ENCODE measurements around the gene SSTR4.

Gene SSTR4

DNA sequence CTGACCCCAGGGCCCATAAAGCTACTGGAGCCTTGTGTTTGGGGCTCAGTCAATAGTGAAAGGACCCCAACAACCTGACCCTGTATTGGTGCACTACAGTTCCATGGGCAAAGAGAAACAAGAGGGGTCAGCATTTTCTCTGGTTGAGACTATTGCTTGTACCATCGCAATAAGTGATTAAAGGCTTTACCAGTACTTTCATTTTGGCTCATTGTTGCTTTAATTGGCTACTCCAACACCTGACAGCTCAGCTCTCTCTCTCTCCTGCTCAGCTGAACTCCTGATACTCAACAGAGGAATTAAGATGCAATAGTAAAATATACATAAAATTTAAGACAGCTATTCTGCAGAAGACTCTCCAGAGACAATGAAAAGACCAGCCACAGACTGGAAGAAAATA, 33.2 kb downstream of the SSTR4 start:
- DNase-seq: no peak

DNA sequence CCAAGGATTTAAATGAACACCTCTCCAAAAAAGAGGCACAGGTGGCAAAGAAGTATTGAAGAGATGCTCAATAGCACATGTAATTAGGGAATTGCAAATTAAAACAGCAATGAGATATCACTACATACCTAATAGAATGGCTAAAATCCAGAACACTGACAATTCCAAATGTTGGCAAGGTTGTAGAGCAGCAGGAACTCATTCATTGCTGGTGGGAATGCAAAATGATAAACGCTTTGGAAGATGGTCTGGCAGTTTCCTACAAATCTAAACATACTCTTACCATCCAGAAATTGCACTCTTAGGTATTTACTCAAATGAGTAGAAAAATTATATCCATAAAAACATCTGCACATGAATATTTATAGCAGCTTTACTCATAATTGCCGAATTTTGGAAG, 34.0 kb downstream of the SSTR4 start:
- no peak for DNase-seq

DNA sequence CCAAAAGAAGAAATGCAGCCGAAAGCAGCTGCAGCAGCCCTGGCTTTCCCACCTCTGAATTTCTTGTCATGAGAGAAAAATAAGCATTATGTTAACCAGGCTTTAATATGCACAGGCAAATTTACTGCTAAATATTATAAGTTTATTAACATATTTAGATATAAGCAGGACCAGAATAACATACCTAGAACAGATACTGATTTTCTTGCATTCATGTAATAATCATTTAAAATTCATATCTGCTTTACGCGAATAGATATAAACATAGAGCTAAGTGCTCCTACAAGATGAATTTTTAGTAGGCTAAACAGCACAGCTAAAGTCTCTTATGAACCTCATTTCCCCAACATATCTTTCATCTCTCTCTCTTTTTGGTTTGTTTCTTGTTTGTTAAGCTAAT, 36.3 kb downstream of the SSTR4 start:
- no peak for DNase-seq

DNA sequence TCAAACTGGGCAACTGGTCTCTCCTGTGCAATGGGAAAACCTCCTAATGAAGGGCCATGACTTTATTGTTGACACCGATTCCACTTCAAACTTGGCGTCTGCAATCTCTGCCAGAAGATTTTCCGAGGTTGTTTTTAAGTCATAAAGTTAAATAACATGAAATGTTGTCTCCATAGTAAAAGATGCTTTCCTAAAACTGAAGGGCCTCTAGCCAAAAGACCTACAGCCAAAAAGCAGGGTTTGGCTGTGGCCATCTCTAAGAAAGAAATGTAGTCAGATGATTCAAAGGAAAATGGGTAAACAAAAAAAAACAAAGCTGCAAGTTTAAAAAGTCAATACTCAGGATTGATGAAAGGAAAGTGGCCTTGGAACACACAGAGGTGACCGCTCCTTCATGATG, 36.9 kb downstream of the SSTR4 start:
- no peak for DNase-seq

DNA sequence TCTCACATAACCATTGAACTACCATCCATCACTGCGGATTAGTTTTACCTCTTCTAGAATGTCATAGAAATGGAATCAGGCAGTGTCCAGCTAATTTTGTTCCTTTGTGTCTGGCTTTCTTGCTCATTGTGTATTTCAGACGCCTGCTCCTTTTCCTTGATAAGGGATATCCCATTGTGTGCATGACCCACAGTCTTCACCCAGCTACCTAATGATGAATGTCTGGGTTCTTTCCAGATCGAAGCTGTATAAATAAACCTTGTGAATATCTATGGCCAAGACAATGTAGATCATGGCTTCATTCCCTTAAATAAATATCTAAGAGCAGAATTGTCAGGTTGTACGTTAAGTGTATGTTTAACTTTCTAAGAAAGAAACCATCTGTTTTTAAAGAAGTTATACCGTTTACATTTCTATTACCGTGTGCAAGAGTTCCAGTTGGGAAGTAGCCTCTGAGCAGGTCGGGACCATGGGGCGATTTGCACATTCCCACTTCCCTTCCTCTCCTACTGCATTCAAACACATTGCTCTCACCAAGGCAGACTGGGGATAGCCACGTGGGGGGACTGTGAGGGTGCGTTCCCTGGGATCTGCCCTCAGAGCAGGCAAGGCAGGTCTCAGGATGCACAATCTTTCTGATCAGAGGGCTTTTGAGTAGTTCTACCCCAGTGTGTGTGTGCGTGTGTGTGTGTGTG, 37.9 kb downstream of the SSTR4 start:
- DNase-seq: no peak

DNA sequence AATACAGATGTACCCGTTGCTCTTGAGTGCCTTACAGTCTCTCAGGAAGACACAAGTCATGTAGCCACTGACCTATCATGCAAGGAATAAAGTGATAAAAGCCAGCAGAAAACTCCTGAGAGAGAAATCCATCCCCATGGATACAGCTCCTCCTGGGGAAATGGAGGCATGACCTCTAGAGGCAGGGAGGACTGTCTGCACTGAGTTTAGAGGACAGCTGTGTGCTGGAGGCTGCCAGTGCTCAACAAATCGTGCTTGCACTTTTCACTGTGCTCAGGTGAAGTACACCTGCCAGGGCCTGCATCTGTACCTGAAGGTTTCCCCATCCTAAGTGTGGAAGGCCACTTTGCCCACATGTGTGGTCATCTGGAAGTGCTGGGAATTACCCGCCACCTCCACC, 38.9 kb downstream of the SSTR4 start:
- no peak for DNase-seq

DNA sequence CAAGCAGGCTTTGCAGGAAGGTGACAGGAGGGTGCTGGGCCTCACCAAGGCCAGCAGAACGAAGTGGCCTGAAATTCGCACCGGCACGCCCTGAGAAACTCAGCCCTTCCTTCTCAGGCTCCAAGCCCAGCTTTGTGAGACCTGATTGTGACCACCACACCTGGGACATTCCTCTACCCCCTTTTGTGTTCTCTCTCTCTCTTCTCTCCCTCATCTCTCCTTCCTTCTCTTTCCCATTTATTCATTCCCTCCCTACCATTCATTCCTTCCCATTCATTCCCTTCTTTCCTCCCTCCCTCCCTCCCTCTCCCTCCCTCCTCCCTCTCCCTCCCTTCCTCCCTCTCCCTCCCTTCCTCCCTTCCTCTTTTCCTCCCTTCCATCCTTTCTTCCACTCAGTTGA, 42.2 kb downstream of the SSTR4 start:
- DNase-seq: no peak

DNA sequence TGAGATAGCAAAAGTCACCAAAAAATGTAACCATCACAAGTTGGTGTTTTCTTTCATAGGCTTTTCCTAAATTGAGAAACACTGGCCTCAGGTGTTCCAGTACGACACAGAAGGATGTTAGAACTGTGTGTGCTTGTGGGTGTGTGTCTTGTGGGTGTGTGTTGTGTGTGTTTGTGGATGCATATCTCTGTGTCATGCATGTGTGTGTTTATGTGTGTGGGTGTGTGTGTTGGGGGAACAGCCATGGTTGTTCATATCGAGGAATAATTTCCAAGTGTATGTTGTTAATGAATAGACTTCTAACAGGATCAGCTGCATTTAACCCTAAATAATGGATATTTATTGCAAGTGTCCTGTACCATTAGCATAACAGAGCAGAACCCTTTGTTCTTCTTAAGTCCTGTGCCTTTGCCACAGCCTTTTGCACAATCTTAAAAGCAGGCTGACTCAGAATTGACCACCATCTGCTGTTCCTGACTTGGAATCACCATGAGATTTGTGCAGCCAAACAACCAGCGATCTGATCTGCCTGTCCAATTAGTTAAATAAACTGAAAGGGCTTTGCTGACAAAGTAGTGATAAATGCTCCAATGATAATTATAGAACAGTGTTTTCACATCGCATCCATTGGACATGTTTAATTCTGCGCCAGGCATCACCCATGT, 43.4 kb downstream of the SSTR4 start:
- DNase-seq: no peak

DNA sequence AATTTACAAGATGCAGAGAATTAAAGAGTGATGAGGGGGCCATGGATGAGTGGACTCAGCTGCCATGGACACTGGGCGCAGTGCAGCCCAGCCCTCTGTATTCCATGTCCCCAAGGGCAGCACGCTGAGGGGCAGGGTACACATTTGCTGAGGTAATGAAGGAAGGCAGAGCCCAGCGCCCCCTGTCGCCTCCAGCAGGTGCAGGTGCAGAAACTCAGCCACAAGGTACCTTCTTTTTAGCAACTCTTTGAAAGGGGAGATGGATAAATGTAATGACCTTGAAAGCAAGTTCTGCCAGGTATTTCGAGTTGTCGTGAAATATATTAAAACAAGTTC, 43.9 kb downstream of the SSTR4 start:
- no peak for DNase-seq

DNA sequence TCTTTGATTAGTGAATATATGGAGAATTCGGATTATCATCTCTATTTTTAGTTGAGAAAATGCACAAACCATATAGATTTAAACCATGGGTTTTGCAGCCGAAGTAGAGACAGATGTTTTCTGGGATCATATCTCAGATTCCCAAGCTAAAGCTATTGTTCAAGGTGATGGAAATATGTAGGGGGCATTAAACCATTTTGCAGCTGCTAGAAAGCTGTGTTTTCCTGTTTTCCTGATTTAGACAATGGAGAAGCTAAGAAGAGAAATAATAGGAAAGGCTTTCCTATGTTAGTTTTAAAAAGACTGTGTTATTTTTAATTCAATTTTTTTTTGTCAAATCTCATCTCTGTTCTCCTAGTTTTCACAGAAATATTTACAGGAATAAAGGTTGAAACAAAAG, 44.8 kb downstream of the SSTR4 start:
- DNase-seq: no peak

DNA sequence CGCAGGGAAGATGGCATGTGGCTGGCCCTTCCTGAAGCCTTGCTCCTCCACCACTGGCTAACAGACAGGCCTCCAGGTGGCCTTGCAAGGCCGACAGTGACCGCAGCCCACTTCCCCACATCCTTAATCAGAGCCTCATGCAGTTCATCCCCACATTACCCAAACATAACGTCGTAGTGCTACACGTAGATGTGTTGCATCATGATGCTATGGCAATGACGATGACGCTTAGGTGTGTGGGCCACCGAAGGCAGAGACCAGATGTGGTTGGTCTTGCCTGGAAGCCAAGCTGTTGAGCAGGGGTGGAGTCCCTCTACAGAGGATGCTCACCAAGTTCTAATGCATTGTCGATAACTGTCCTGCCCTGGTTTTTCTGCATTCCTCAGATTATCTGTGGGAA, 45.4 kb downstream of the SSTR4 start:
- no peak for DNase-seq

DNA sequence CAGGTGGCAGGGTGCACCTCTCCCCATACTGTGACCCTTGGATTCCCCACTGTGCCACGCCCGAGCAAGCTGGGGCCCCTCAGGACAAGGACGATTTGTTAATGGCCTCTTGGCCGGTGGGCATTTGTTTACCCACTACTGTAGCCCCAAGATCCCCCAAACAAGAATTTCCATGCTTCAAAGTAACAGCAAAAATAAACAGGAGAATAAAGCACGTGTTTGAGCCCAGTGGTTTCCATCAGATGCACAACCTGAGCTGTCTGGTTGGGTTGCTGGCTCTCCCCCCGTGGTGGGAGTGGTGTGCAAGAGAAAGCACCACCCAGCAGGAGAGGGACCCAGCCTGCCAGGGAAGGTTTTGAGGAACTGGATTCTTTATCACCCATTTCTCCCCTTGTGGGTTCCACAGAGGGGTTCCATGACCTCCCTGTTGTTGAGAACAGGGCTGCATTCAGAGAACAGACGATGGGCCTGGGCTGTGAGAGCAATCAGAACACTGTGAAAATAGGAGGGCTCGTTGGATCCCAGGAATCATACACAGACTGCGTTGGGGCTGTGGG, 46.2 kb downstream of the SSTR4 start:
- no peak for DNase-seq

DNA sequence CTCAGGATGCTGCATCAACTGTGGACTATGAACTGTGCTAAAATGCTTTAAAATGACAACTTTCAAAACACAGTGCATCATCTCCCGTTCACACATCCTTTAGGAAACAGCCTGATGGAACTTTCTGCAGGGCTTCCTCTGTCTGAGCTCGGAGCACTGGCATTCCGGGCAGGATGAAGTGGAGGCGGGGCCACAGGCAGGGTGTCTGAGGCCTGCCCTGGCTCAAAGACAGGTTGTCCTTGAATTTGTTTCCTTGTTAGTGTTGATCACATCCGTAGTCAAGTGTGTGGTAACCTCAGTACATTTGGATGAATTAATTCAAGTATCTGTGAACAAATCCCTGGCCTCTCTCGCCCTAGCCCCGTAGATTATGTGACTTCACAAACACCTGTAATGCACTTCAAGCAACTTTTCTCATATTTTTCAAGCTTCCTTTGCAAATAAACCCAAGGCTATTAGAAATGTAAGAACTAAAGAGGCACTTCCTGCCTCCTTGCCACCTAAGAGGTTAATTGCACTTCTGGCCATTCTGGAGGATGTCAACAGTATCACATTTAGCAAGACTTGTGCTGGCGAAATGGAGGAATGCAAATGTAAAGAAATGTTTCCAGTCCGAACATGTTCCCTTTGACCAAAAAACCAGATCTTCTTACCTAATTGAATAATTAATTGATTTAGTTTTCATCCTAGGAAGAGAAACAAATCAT, 47.9 kb downstream of the SSTR4 start:
- DNase-seq: no peak

DNA sequence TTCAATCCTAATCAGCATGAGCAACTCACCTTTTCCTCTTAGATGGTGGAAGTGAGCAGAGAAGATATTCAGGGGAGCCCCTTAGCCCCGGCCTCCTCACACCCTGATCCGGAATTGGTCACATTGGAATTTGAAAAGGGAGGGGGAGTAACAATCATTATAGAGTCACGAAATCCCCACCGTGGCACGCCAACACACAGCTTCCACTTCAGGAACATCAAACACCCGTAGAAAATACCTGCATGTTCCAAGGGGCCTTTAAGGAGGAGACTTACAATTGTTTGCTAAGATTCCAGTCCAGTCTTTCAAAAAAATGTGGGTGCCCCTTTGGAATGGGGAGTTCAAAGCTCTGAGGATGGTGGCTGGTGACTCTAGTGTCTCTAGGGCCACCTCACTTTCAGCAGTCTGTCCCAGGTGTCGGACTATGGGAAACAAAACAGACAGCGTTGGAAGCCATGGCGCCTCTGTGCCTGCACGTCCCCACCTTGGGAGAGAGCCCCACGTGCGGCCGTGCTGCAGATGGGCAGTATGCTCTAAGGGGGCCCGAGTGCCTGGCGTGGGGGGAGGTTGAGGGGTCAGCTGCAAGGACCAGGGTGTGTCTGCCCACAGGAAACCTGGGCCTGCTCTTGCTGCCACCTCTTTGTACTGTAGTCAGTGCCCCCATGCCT, 48.6 kb downstream of the SSTR4 start:
- DNase-seq: no peak

DNA sequence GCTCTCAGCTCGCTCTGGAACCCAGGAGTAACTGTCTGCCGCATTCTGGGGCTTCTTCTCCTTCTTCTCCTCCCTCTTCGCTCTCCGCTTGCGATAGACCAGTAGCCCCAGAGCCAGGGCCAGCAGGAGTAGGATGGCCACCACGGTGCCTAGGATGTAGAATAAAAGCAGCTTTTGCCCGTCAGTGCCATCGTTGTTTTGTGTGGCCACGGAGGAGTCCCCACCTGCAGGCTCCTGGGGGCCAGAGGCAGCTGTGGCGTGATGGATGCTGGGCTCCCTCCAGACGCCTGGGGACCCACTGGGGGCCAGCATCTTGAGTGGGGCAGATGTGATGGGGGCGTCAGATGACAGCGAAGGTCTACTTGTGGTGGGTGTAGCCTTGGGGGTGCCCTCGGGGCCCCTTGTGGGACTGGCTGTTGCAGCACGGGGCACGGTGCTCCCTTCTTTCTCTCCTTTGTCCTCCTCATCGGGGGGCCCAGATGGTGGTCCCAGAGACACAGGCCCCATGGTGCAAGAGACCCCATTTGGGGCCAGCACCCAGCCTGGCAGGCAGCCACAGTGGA, 49.3 kb downstream of the SSTR4 start:
- DNase-seq: no peak

DNA sequence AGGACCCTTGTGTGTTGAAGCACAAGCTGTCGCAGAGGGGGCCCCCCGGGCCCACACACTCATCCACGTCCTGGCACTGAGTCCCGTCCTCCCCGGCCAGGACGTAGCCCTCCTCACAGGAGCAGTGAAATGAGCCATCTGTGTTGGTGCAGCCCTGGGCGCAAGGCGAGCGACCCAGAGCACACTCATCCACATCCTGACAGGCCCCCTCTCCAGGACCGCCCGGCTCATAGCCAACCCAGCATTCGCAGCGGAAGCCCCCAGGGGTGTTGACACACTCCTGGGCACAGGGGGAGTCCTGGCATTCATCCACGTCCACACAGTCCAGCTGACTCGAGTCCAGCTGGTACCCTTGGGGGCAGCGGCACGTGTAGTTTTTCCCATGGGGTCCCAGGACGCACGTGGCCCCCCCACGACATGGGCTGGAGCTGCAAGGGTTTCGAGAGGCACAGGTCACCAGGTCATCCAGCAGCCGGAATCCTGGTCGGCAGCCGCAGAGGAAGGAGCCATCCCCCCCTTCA, 49.8 kb downstream of the SSTR4 start:
- no peak for DNase-seq

DNA sequence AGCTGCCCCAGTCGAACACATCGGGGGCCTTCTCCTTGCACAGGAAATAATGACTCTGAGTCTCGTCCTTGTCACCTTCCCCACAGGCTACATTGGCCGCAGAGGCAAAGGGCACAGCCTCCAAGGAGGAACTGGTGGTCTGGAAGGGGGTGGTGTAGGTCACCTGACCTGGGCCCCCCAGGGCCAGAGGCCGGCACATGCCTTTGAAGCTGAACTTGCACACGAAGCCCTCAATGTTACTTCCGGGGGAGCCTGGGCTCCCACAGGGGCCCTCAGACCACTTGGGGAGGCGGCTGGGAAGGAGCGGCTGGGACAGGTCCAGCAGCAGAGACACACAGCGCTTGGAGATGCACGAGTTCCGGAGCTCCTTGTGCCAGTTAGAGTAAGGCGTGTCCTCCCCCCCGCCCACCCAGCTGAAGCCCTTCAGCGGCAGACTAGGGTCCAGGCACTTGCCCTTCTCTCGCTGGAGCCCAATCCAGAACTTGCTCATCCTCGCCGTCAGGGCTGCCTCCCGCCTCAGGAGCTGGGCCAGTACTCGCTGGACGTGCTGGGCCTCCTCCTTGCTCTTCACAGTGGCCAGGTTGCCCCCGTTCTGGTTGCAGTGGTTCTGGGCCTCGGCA, 50.4 kb downstream of the SSTR4 start:
- no peak for DNase-seq

DNA sequence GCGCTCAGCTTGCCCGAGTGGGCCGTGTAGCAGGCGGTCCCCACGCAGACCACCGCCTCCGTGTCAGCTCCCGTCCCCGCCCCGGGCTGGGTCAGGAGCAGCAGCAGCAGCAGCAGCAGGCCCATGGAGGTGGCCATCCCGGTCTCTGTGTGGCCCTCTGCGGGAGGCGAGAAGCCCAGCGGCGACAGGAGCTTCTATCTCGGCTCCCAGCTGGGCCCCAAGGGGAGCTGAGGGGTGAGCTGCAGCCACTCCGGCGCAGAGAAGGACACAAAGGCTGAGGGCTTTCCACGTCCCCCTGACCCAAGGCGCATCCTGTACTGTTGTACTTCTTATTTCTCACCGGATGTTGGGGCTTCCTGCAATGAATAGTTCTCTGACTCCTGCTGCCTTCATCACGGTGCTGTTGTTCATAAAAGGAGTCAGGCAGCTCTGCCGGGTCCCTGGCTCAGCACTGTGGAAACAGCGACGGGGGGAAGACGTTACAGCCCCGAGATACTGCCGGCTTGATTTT, 51.0 kb downstream of the SSTR4 start, which contains the start of gene CD93:
CD93 (minus strand) TSS at position 269 of the 511 bp plus-strand sequence; CDS start at position 137, 132 bp downstream.
- DNase-seq: peak; percentile 33

DNA sequence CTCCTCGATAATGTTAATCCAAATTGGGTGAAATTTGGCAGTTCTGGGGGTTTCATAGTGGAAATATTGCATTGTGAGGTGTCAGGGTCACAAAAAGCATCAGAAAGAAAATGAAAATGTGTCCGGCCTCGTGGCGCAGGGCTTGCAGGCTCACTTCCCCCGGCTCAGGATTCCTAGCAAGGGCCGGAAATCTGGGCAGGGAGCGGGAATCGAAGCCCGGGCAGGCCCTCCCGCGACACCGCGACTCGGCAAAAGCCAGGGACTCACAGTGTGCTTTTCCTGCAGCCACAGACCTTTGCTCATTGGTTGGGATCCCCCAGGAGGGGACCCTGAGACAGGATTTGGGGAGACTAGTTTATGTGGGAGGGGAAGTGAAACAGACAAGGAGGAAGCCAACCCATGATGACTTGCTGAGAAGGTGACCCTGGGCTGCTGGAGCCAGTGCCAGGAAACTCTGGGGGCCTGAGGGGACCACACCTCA, 51.9 kb downstream of the SSTR4 start:
- DNase-seq: no peak

DNA sequence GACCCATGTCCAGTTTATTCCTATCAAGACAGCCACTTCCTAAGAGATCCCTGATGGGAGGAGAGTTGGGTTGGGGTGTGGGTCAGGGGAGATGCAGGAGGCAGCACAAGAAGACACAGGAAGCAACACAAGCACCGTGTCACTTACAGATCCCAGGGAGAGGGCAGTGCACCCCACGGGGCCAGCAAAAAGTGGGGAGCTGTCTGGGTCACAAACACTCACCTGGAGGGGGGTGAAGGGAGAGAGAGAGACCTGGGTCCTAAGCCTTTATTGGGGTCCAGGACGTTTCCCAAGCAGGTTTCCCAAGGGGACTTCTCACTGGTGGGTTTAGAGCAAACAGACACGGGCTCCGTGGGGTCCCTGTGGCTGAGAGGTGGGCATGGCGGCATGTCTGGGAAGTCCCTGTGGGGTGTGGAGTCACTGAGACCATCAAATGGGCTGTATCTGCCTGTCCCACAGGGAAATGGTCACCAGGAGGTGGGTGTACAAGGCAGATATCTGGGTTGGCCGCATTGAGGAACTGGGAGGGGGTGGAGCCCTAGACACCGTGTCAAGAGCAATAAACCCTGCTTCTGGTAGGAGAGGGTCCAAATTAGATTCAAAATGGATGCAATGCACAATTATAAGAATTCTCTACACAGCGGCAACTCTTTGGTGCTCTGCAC, 52.6 kb downstream of the SSTR4 start:
- no peak for DNase-seq
